Measurements from ENCODE around the gene KLHL5. TPM values are rescaled to one million over a fixed set of nuclear protein-coding genes. Genes with fewer than 3 reads are reported as not detected.
"Not testable (repeated sequence)": the region's sequence is repeated elsewhere in the genome, so short reads cannot be mapped to it uniquely, and the experiment has no call there.

KLHL5 gene
- total RNA-seq, 3 donors from 2014 or later (not counting 1 experiment from before 2014, with no cell fraction given), result 12.6 to 14.2 (median 13.7) TPM

DNA sequence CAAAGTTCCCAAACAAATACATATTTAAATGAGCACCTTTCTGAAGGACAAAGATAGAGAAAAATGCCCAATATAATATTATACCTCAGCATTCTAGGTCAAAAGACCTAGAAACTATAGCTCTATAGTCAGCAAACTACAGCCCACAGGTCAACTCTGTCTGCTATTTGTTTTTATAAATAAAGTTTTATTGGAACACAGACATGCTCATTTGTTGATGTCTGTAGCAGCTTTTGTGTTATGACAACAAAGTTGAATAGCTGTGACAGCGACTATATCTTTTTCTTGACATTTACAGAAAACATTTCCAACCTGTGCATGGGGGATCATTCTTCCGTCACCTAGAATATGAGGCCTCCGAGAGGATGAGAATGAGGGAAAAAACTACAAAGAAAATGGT, 71.6 kb downstream of the KLHL5 start:
- no peak overlapping the region for H3K27ac ChIP-seq (ENCODE audit: low read length)
- H3K9me3 ChIP-seq (ENCODE audit: control insufficient read depth, insufficient read depth, low read length), result no peaks in the 10 kb centered on the region
- WGBS (ENCODE audit: insufficient coverage), result 100% methylated on average over 3 of the region's 3 CpGs
- no peak overlapping the region for H3K4me3 ChIP-seq (ENCODE audit: low read length)
- Mint-ChIP-seq H3K27me3 (ENCODE audit: low read depth in 2 of 2) (no peaks in the 10 kb centered on the region), H3K27ac (no peak overlapping the region), H3K9me3 (no peaks in the 10 kb centered on the region), H3K36me3 (no peaks in the 10 kb centered on the region), H3K4me1 (peaks cover 0 to 6% of the 10 kb centered on the region in 2 donors), H3K4me3 (no peak overlapping the region)
- H3K36me3 ChIP-seq (ENCODE audit: control insufficient read depth, insufficient read depth, low read length), result no peaks in the 10 kb centered on the region
- intact Hi-C loops (cut with micrococcal nuclease), result loop anchor here (10.0 kb wide), 1 partner anchor 149 kb away; no protein-coding TSS in a partner anchor
- TF ChIP-seq, protein P1, sequence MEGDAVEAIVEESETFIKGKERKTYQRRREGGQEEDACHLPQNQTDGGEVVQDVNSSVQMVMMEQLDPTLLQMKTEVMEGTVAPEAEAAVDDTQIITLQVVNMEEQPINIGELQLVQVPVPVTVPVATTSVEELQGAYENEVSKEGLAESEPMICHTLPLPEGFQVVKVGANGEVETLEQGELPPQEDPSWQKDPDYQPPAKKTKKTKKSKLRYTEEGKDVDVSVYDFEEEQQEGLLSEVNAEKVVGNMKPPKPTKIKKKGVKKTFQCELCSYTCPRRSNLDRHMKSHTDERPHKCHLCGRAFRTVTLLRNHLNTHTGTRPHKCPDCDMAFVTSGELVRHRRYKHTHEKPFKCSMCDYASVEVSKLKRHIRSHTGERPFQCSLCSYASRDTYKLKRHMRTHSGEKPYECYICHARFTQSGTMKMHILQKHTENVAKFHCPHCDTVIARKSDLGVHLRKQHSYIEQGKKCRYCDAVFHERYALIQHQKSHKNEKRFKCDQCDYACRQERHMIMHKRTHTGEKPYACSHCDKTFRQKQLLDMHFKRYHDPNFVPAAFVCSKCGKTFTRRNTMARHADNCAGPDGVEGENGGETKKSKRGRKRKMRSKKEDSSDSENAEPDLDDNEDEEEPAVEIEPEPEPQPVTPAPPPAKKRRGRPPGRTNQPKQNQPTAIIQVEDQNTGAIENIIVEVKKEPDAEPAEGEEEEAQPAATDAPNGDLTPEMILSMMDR (IDR thresholded peaks at IDR 0.05), result no peak
- H3K4me1 ChIP-seq (ENCODE audit: control insufficient read depth, insufficient read depth, low read length), result peaks cover 6% of the 10 kb centered on the region
- H3K27me3 ChIP-seq (ENCODE audit: control insufficient read depth, insufficient read depth, low read length), result no peaks in the 10 kb centered on the region
- no peak for DNase-seq
- no peak for ATAC-seq

DNA sequence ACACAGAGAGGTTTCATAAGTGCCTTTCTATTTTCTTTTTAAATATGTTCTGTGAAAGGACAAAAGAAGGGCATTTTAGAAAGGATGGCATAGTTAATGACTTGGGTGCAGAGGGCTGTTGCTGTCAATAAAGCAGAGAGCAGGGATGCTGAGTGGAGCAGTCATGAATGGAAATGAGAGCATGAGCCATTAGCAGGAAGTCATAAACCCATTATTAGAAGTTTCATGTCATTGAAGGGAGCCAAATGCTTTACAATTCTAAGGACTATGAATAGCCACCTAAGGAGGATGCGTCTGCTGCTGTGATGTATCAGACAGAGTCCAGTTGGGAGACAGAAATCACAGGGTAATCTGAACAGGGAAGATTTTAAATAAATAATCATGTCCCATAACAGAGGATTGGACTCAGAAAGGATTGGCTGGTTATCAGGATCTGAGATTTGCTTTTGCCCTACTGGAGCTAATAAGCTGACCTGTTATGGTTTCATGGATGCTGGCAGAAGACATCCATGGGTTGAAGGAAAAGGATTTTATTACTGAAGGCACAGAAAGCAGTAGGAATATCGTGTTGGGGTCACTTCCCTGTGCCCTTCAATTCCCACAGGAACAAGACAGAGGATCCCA, 72.8 kb downstream of the KLHL5 start:
- intact Hi-C loops (cut with micrococcal nuclease), result loop anchor here (1.0 to 10.0 kb wide), 3 partner anchors 150 to 375 kb away; no protein-coding TSS in a partner anchor
- no peak overlapping the region for H3K4me3 Mint-ChIP-seq
- Histone ChIP-seq H3K4me1 (ENCODE audit: control insufficient read depth, insufficient read depth, low read length) (peaks cover 6% of the 10 kb centered on the region), H3K27me3 (ENCODE audit: control insufficient read depth, insufficient read depth, low read length) (no peaks in the 10 kb centered on the region), H3K9me3 (ENCODE audit: control insufficient read depth, insufficient read depth, low read length) (no peaks in the 10 kb centered on the region), H3K36me3 (ENCODE audit: control insufficient read depth, insufficient read depth, low read length) (no peaks in the 10 kb centered on the region), H3K4me3 (ENCODE audit: low read length) (no peak overlapping the region), H3K27ac (ENCODE audit: low read length) (no peak overlapping the region)
- H3K4me1 Mint-ChIP-seq, result peaks cover 0 to 6% of the 10 kb centered on the region in 2 donors
- no peaks in the 10 kb centered on the region for H3K36me3 Mint-ChIP-seq
- no peak for DNase-seq
- H3K9me3 Mint-ChIP-seq, result no peaks in the 10 kb centered on the region
- no peak overlapping the region for H3K27ac Mint-ChIP-seq
- H3K27me3 Mint-ChIP-seq (ENCODE audit: low read depth in 2 of 2), result no peaks in the 10 kb centered on the region
- no peak for ATAC-seq
- WGBS (ENCODE audit: insufficient coverage), result 75% methylated on average over 2 of the region's 2 CpGs
- TF ChIP-seq, protein P1 (IDR thresholded peaks at IDR 0.05), result no peak

DNA sequence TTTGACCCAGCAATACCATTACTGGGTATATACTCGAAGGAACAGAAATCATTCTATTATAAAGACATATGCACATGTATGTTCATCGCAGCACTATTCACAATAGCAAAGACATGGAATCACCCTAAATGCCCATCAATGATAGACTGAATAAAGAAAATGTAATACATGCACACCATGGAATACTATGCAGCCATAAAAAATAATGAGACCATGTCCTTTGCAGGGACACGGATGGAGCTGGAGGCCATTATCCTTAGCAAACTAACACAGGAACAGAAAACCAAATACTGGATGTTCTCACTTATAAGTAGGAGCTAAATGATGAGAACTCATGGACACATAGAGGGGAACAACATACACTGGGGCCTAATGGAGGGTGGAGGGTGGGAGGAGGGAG, 76.2 kb downstream of the KLHL5 start:
- not testable (repeated sequence) for H3K27me3 Mint-ChIP-seq (ENCODE audit: low read depth in 2 of 2); H3K27ac Mint-ChIP-seq; H3K4me1 Mint-ChIP-seq; H3K36me3 ChIP-seq (ENCODE audit: control insufficient read depth, insufficient read depth, low read length); H3K27me3 ChIP-seq (ENCODE audit: control insufficient read depth, insufficient read depth, low read length); H3K9me3 Mint-ChIP-seq; H3K4me1 ChIP-seq (ENCODE audit: control insufficient read depth, insufficient read depth, low read length); ATAC-seq; H3K9me3 ChIP-seq (ENCODE audit: control insufficient read depth, insufficient read depth, low read length); DNase-seq; H3K4me3 ChIP-seq (ENCODE audit: low read length); H3K36me3 Mint-ChIP-seq; H3K27ac ChIP-seq (ENCODE audit: low read length); H3K4me3 Mint-ChIP-seq
- WGBS (ENCODE audit: insufficient coverage), result 100% methylated on average over 2 of the region's 3 CpGs
- intact Hi-C loops (cut with micrococcal nuclease), result loop anchor here (10.0 kb wide), 1 partner anchor 153 kb away; no protein-coding TSS in a partner anchor

DNA sequence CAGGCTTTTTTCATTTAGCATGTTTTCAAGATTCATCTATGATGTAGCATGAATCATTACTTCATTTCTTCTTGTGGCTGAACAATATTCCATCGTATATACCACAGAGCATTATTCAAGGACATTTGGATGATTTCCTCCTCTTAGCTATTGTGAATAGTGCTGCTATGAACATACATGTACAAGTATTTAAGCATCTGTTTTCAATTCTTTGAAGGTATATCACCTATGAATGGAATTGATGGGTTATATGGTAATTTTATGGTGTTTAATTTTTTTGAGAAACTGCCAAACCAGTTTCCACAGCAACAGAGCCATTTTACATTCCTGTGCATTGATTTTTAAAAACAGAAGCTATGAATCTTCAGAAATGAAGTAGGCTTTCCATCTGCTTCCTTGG, 84.2 kb downstream of the KLHL5 start:
- intact Hi-C loops (cut with micrococcal nuclease), result no loop called here
- TF ChIP-seq, protein P1 (IDR thresholded peaks at IDR 0.05), result no peak
- H3K4me3 Mint-ChIP-seq, result no peak overlapping the region
- DNase-seq (no peak), ATAC-seq (no peak)
- H3K27ac ChIP-seq (ENCODE audit: low read length), result no peak overlapping the region
- no peaks in the 10 kb centered on the region for H3K36me3 ChIP-seq (ENCODE audit: control insufficient read depth, insufficient read depth, low read length)
- H3K4me1 Mint-ChIP-seq, result no peaks in the 10 kb centered on the region
- no peaks in the 10 kb centered on the region for H3K27me3 Mint-ChIP-seq (ENCODE audit: low read depth in 2 of 2)
- no peaks in the 10 kb centered on the region for H3K36me3 Mint-ChIP-seq
- H3K4me1 ChIP-seq (ENCODE audit: control insufficient read depth, insufficient read depth, low read length), result no peaks in the 10 kb centered on the region
- H3K27ac Mint-ChIP-seq, result no peak overlapping the region
- WGBS (ENCODE audit: insufficient coverage), result no CpG with 5 or more reads among the region's 1 CpG
- H3K9me3 ChIP-seq (ENCODE audit: control insufficient read depth, insufficient read depth, low read length), result no peaks in the 10 kb centered on the region
- H3K4me3 ChIP-seq (ENCODE audit: low read length), result no peak overlapping the region
- no peaks in the 10 kb centered on the region for H3K9me3 Mint-ChIP-seq
- no peaks in the 10 kb centered on the region for H3K27me3 ChIP-seq (ENCODE audit: control insufficient read depth, insufficient read depth, low read length)
